Astrocyte (in vitro differentiated cells and primary cell): ENCODE results near the gene SDK1. TPM values are rescaled to one million over a fixed set of nuclear protein-coding genes. Genes with fewer than 3 reads are reported as not detected.

Experiments used
- DNase-seq: peaks from one replicate; pipeline ENCODE4 v3.0.0-alpha.2; 2010; ENCODE audit warnings: low read depth
- FAIRE-seq: peaks from 2 replicates; lab custom pipeline; 2011; peaks lifted over from hg19 to GRCh38; lab: Jason Lieb, UNC
- H2AFZ ChIP-seq: 2 replicates; pipeline ENCODE4 v1.6.0; 2012; ENCODE audit warnings: low read depth, low read length, inconsistent platforms
- H3K27ac ChIP-seq: 2 replicates; pipeline ENCODE4 v1.5.1; 2011; ENCODE audit warnings: low read depth, low read length, inconsistent platforms
- H3K27me3 ChIP-seq: 2 replicates; pipeline ENCODE4 v1.6.0; 2011; ENCODE audit warnings: low read length, inconsistent platforms; ENCODE audit not compliant: insufficient read depth
- H3K36me3 ChIP-seq: 2 replicates; pipeline ENCODE4 v1.5.1; 2011; ENCODE audit warnings: low read length, inconsistent platforms; ENCODE audit not compliant: insufficient read depth
- H3K4me1 ChIP-seq: 2 replicates; pipeline ENCODE4 v1.5.1; 2011; ENCODE audit warnings: low read length, inconsistent platforms; ENCODE audit not compliant: insufficient read depth
- H3K4me2 ChIP-seq: 2 replicates; pipeline ENCODE4 v1.6.0; 2012; ENCODE audit warnings: low read length, inconsistent platforms
- H3K4me3 ChIP-seq: 2 replicates; pipeline ENCODE4 v1.5.1; 2011; ENCODE audit warnings: low read depth, mild to moderate bottlenecking, low read length, inconsistent platforms; ENCODE audit not compliant: insufficient read depth
- H3K79me2 ChIP-seq: 2 replicates; pipeline ENCODE4 v1.6.0; 2012; ENCODE audit warnings: mild to moderate bottlenecking, low read length, inconsistent platforms; ENCODE audit not compliant: insufficient read depth
- H3K9ac ChIP-seq: 2 replicates; pipeline ENCODE4 v1.6.0; 2012; ENCODE audit warnings: mild to moderate bottlenecking, low read length, inconsistent platforms
- H3K9me3 ChIP-seq: 2 replicates; pipeline ENCODE4 v1.5.1; 2012; ENCODE audit warnings: low read depth, mild to moderate bottlenecking, low read length, inconsistent platforms; ENCODE audit not compliant: insufficient read depth
- H4K20me1 ChIP-seq: 2 replicates; pipeline ENCODE4 v1.6.0; 2012; ENCODE audit warnings: low read length, inconsistent platforms; ENCODE audit not compliant: insufficient read depth
- H3K27ac Mint-ChIP-seq: one replicate; pipeline ENCODE4 v1.8.0; 2021; ENCODE audit warnings: mild to moderate bottlenecking, mixed read lengths; ENCODE audit not compliant: unreplicated experiment
- H3K27me3 Mint-ChIP-seq: one replicate; pipeline ENCODE4 v1.8.0; 2021; ENCODE audit warnings: low read depth, mixed read lengths; ENCODE audit not compliant: unreplicated experiment
- H3K36me3 Mint-ChIP-seq: one replicate; pipeline ENCODE4 v1.8.0; 2021; ENCODE audit warnings: low read depth, mixed read lengths; ENCODE audit not compliant: unreplicated experiment
- H3K4me1 Mint-ChIP-seq: one replicate; pipeline ENCODE4 v1.8.0; 2021; ENCODE audit warnings: low read depth, mixed read lengths; ENCODE audit not compliant: unreplicated experiment
- H3K4me3 Mint-ChIP-seq: one replicate; pipeline ENCODE4 v1.8.0; 2021; ENCODE audit warnings: mild to moderate bottlenecking, moderate library complexity, mixed read lengths; ENCODE audit not compliant: unreplicated experiment
- H3K9me3 Mint-ChIP-seq: one replicate; pipeline ENCODE4 v1.8.0; 2021; ENCODE audit warnings: mild to moderate bottlenecking, mixed read lengths; ENCODE audit not compliant: unreplicated experiment
- CTCF ChIP-seq: IDR thresholded peaks from 2 replicates; pipeline ENCODE4 v1.5.1; 2011; ENCODE audit warnings: low read depth, mild to moderate bottlenecking, inconsistent platforms, low read length, moderate library complexity; ENCODE audit not compliant: insufficient read depth
- EZH2 ChIP-seq: IDR thresholded peaks from 2 replicates; pipeline ENCODE4 v1.6.1; 2012; ENCODE audit warnings: mild to moderate bottlenecking, low read length, inconsistent platforms; ENCODE audit not compliant: insufficient read depth
- total RNA-seq: library from RNA; stranded (reverse); gene quantifications from 2 replicates; pipeline ENCODE4 v1.2.1, GENCODE V29; 2021

SDK1 gene
- total RNA-seq, 1 donor from 2014 or later = 4.2 TPM

DNA sequence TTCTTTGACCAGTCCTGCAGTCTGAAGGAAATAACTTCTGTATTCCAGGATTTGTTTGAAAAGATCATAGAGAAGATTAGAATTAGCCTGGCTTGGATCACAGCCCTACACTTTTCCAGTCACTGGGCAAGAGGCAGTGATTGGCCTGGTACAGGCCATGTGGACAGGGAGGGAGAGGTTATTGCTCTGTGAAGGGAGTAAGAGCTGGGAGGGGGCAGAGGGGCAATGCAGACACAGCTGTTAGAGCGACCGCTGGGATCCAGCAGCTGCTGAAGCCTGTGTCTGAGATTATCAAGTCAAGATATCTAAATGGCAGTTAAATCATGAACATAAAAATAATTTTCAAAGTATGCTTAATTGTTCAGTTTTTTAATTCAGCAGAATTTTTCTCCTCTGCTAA, 257.3 kb downstream of the SDK1 start:
- no peak overlapping the region for H2AFZ ChIP-seq
- H3K4me2 ChIP-seq = no peak overlapping the region
- no peaks in the 10 kb centered on the region for H3K9me3 ChIP-seq
- DNase-seq = peak; percentile 31
- H3K4me1 Mint-ChIP-seq = peaks cover 5% of the 10 kb centered on the region
- no peaks in the 10 kb centered on the region for H3K27me3 Mint-ChIP-seq
- H3K9ac ChIP-seq = no peak overlapping the region
- H3K27ac Mint-ChIP-seq = no peak overlapping the region
- H4K20me1 ChIP-seq = no peaks in the 10 kb centered on the region
- H3K27me3 ChIP-seq = no peaks in the 10 kb centered on the region
- H3K4me3 ChIP-seq = no peak overlapping the region
- TF ChIP-seq CTCF (no peak), EZH2 (no peak)
- H3K4me1 ChIP-seq = peaks cover 3% of the 10 kb centered on the region
- FAIRE-seq = no peak
- H3K9me3 Mint-ChIP-seq = peaks cover 3% of the 10 kb centered on the region
- H3K27ac ChIP-seq = no peak overlapping the region
- no peak overlapping the region for H3K4me3 Mint-ChIP-seq
- no peaks in the 10 kb centered on the region for H3K36me3 ChIP-seq
- no peaks in the 10 kb centered on the region for H3K36me3 Mint-ChIP-seq
- H3K79me2 ChIP-seq = no peaks in the 10 kb centered on the region

GRCh38 chr7:3559278-3559677, 258.2 kb downstream of the SDK1 start:
- H3K9ac ChIP-seq = no peak overlapping the region
- DNase-seq (peak; percentile 97), FAIRE-seq (no peak)
- H3K9me3 Mint-ChIP-seq = peaks cover 3% of the 10 kb centered on the region
- H3K4me3 Mint-ChIP-seq = no peak overlapping the region
- no peak overlapping the region for H3K27ac ChIP-seq
- H3K27me3 Mint-ChIP-seq = no peaks in the 10 kb centered on the region
- H3K27ac Mint-ChIP-seq = no peak overlapping the region
- H4K20me1 ChIP-seq = no peaks in the 10 kb centered on the region
- H3K36me3 Mint-ChIP-seq = no peaks in the 10 kb centered on the region
- no peaks in the 10 kb centered on the region for H3K27me3 ChIP-seq
- no peak for TF ChIP-seq CTCF
- no peak for TF ChIP-seq EZH2
- peaks cover 5% of the 10 kb centered on the region for H3K4me1 Mint-ChIP-seq
- no peak overlapping the region for H3K4me3 ChIP-seq
- peak overlapping the region; percentile 64 for H3K4me2 ChIP-seq
- H3K4me1 ChIP-seq = peaks cover 3% of the 10 kb centered on the region
- no peaks in the 10 kb centered on the region for H3K36me3 ChIP-seq
- no peaks in the 10 kb centered on the region for H3K9me3 ChIP-seq
- H2AFZ ChIP-seq = no peak overlapping the region
- no peaks in the 10 kb centered on the region for H3K79me2 ChIP-seq

GRCh38 chr7:3560495-3560894, 259.4 kb downstream of the SDK1 start:
- no peak overlapping the region for H3K4me3 ChIP-seq

More at GRCh38 chr7:3560495-3560894, 259.4 kb downstream of the SDK1 start:
- no peak overlapping the region for H3K9ac ChIP-seq
- FAIRE-seq (no peak), DNase-seq (no peak)
- no peak for TF ChIP-seq EZH2
- TF ChIP-seq CTCF = no peak
- no peaks in the 10 kb centered on the region for H3K36me3 Mint-ChIP-seq
- H3K4me2 ChIP-seq = no peak overlapping the region
- H3K36me3 ChIP-seq = no peaks in the 10 kb centered on the region
- no peak overlapping the region for H3K27ac ChIP-seq
- no peaks in the 10 kb centered on the region for H4K20me1 ChIP-seq
- H2AFZ ChIP-seq = no peak overlapping the region
- H3K9me3 ChIP-seq = no peaks in the 10 kb centered on the region
- no peaks in the 10 kb centered on the region for H3K27me3 ChIP-seq
- H3K9me3 Mint-ChIP-seq = peaks cover 3% of the 10 kb centered on the region
- no peak overlapping the region for H3K4me3 Mint-ChIP-seq
- H3K4me1 ChIP-seq = peaks cover 3% of the 10 kb centered on the region
- no peak overlapping the region for H3K27ac Mint-ChIP-seq
- H3K27me3 Mint-ChIP-seq = no peaks in the 10 kb centered on the region
- no peaks in the 10 kb centered on the region for H3K79me2 ChIP-seq
- H3K4me1 Mint-ChIP-seq = peaks cover 5% of the 10 kb centered on the region
